HepG2 (cell line): ENCODE results near the gene ZBTB20. TPM values are rescaled to one million over a fixed set of nuclear protein-coding genes. Genes with fewer than 3 reads are reported as not detected.

ENCODE experiments used
- ATAC-seq: fragments of 200-7000 bp; cut with Tn5 transposase; 3 replicates; pipeline ENCODE4 v1.9.1; 2020; ENCODE audit warnings: mild to moderate bottlenecking, moderate library complexity
- BruUV-seq: library from RNA; stranded (reverse); fragments of 400-500 nt; replicated peaks from 2 replicates; lab custom pipeline; 2021; lab: Mats Ljungman, UMichigan
- CTCF ChIA-PET: fragments of 300-600 bp; formaldehyde crosslinking; extraction: SDS; loops from one replicate; lab custom pipeline; 2021; ENCODE audit warnings: low total read pairs, inconsistent platforms, low intra/inter-chr PET ratio; lab: Yijun Ruan, JAX
- POLR2A ChIA-PET: fragments of 350-600 bp; sonication (Branson Sonifier 250); formaldehyde crosslinking; loops from one replicate; lab custom pipeline; 2020; ENCODE audit warnings: antibody characterized with exemption, inconsistent platforms; lab: Yijun Ruan, JAX
- DNase-seq: peaks from one replicate; pipeline ENCODE4 v3.0.0-alpha.2; 2015; ENCODE audit warnings: low spot score
- FAIRE-seq: peaks from 3 replicates; lab custom pipeline; 2011; peaks lifted over from hg19 to GRCh38; lab: Jason Lieb, UNC
- H2AFZ ChIP-seq: one replicate; pipeline ENCODE4 v1.6.1; 2011; ENCODE audit warnings: low read length, inconsistent platforms
- H3K27ac ChIP-seq: fragments of 300-600 bp; 3 replicates; pipeline ENCODE4 v1.8.0; 2011; ENCODE audit warnings: mixed run types, mild to moderate bottlenecking, mixed read lengths, low read length, inconsistent platforms; ENCODE audit not compliant: insufficient read depth; ENCODE audit errors: extremely low read length
- H3K27me3 ChIP-seq, 2 experiments: fragments of 200-600 bp in 1 of 2; 2 replicates in 1 of 2; 3 replicates in 1 of 2; pipeline versions ENCODE4 v1.6.0 to v1.8.0; 2011; ENCODE audit warnings: low read length in 2 of 2, mild to moderate bottlenecking in 2 of 2, moderate library complexity in 2 of 2, inconsistent platforms in 1 of 2; ENCODE audit not compliant: insufficient read depth in 2 of 2, control insufficient read depth in 1 of 2
- H3K36me3 ChIP-seq, 2 experiments: fragments of 200-600 bp in 1 of 2; replicated peaks in 1 of 2; 2 replicates in 1 of 2; 3 replicates in 1 of 2; pipeline versions ENCODE4 v1.5.1 to v1.8.0; 2011; ENCODE audit warnings: low read length in 2 of 2, inconsistent platforms in 1 of 2; ENCODE audit not compliant: insufficient read depth in 2 of 2, control insufficient read depth in 1 of 2
- H3K4me1 ChIP-seq: 2 replicates; pipeline ENCODE4 v1.5.1; 2012; ENCODE audit warnings: low read length, inconsistent platforms; ENCODE audit not compliant: insufficient read depth
- H3K4me2 ChIP-seq: 2 replicates; pipeline ENCODE4 v1.6.0; 2011; ENCODE audit warnings: low read depth, low read length, inconsistent platforms
- H3K4me3 ChIP-seq, 3 experiments: fragments of 200-600 bp in 1 of 3; sonication (generic), shearing (Covaris generic) in 1 of 3; replicated peaks in 1 of 3; 2 replicates each; pipeline ENCODE4 v1.5.1; 2011 to 2016; ENCODE audit warnings: low read length in 3 of 3, inconsistent platforms in 2 of 3, low read depth in 2 of 3, mild to moderate bottlenecking in 2 of 3, control low read depth in 1 of 3, mixed read lengths in 1 of 3; ENCODE audit not compliant: insufficient read depth in 1 of 3
- H3K79me2 ChIP-seq: one replicate; pipeline ENCODE4 v1.6.1; 2011; ENCODE audit warnings: low read length, inconsistent platforms; ENCODE audit not compliant: insufficient read depth
- H3K9ac ChIP-seq: 2 replicates; pipeline ENCODE4 v1.6.0; 2011; ENCODE audit warnings: mild to moderate bottlenecking, low read depth, low read length, inconsistent platforms; ENCODE audit not compliant: insufficient read depth
- H3K9me3 ChIP-seq: 2 replicates; pipeline ENCODE4 v1.5.1; 2012; ENCODE audit warnings: mild to moderate bottlenecking, low read length
- H4K20me1 ChIP-seq: 2 replicates; pipeline ENCODE4 v1.6.0; 2011; ENCODE audit warnings: inconsistent platforms, mild to moderate bottlenecking, low read length, moderate library complexity; ENCODE audit not compliant: insufficient read depth
- CBX1 ChIP-seq: IDR thresholded peaks from one replicate; pipeline ENCODE4 v1.6.1; 2016; ENCODE audit warnings: antibody characterized with exemption, low read depth
- CHD4 ChIP-seq: fragments of 200-600 bp; sonication (generic); IDR thresholded peaks from 2 replicates; pipeline ENCODE4 v1.7.0; 2017; ENCODE audit warnings: mild to moderate bottlenecking, low read length, borderline replicate concordance
- FOXC1 ChIP-seq: sonication (generic); formaldehyde crosslinking; IDR thresholded peaks from 2 replicates; pipeline ENCODE4 v1.8.0; 2022; ENCODE audit warnings: mild to moderate bottlenecking, missing genetic modification reagents, borderline replicate concordance
- GABPA ChIP-seq, 2 experiments: IDR thresholded peaks; 2 replicates each; pipeline ENCODE4 v1.6.1; 2011 to 2016; ENCODE audit warnings: low read depth in 2 of 2, low read length in 1 of 2, missing biosample characterization in 1 of 2, missing genetic modification characterization in 1 of 2
- GTF2F1 ChIP-seq: fragments of 150-350 bp; IDR thresholded peaks from 2 replicates; pipeline ENCODE4 v1.6.1; 2014; ENCODE audit warnings: low read length
- HNRNPLL ChIP-seq: fragments of 200-400 bp; formaldehyde crosslinking; IDR thresholded peaks from 2 replicates; pipeline ENCODE4 v1.6.1; 2017; ENCODE audit warnings: mild to moderate bottlenecking, low read depth, low read length; ENCODE audit not compliant: poor library complexity, severe bottlenecking
- JDP2 ChIP-seq: sonication (generic); formaldehyde crosslinking; IDR thresholded peaks from 2 replicates; pipeline ENCODE4 v1.8.1; 2022; ENCODE audit warnings: missing genetic modification reagents, borderline replicate concordance
- JUND ChIP-seq: sonication (generic); formaldehyde crosslinking; IDR thresholded peaks from 2 replicates; pipeline ENCODE4 v1.8.0; 2022; ENCODE audit warnings: mild to moderate bottlenecking, missing genetic modification reagents
- PAX8 ChIP-seq: sonication (generic); formaldehyde crosslinking; IDR thresholded peaks from 2 replicates; pipeline ENCODE4 v1.8.0; 2022; ENCODE audit warnings: mild to moderate bottlenecking, missing genetic modification reagents, borderline replicate concordance
- REPIN1 ChIP-seq: sonication (generic); formaldehyde crosslinking; IDR thresholded peaks from 2 replicates; pipeline ENCODE4 v1.8.0; 2022; ENCODE audit warnings: missing genetic modification reagents, low read depth, mild to moderate bottlenecking, borderline replicate concordance
- RFXANK ChIP-seq: IDR thresholded peaks from 2 replicates; pipeline ENCODE4 v1.6.1; 2016
- SALL1 ChIP-seq: sonication (generic); formaldehyde crosslinking; IDR thresholded peaks from 2 replicates; pipeline ENCODE4 v1.8.0; 2022; ENCODE audit warnings: mild to moderate bottlenecking, missing genetic modification reagents
- SIN3B ChIP-seq: fragments of 150-350 bp; IDR thresholded peaks from 2 replicates; pipeline ENCODE4 v1.6.1; 2014; ENCODE audit warnings: low read length
- SP140L ChIP-seq: sonication (generic); formaldehyde crosslinking; IDR thresholded peaks from 2 replicates; pipeline ENCODE4 v1.4.0; 2020; ENCODE audit warnings: missing genetic modification reagents, borderline replicate concordance
- UBTF ChIP-seq: sonication (generic); formaldehyde crosslinking; IDR thresholded peaks from 2 replicates; pipeline ENCODE4 v1.4.0; 2020; ENCODE audit warnings: mild to moderate bottlenecking, missing genetic modification reagents
- ZFP36L1 ChIP-seq: sonication (generic); formaldehyde crosslinking; IDR thresholded peaks from 2 replicates; pipeline ENCODE4 v1.8.0; 2022; ENCODE audit warnings: mild to moderate bottlenecking, missing genetic modification reagents, moderate library complexity
- ZGPAT ChIP-seq: IDR thresholded peaks from 2 replicates; pipeline ENCODE4 v1.6.1; 2016; ENCODE audit warnings: mild to moderate bottlenecking
- ZNF207 ChIP-seq: fragments of 450-650 bp; IDR thresholded peaks from 2 replicates; pipeline ENCODE4 v1.6.1; 2016; ENCODE audit warnings: antibody characterized with exemption, borderline replicate concordance
- ZNF33A ChIP-seq: sonication (generic); formaldehyde crosslinking; IDR thresholded peaks from 2 replicates; pipeline ENCODE4 v1.5.1; 2020; ENCODE audit warnings: missing genetic modification reagents, mild to moderate bottlenecking, moderate library complexity, borderline replicate concordance
- ZNF607 ChIP-seq: sonication (generic); formaldehyde crosslinking; IDR thresholded peaks from 2 replicates; pipeline ENCODE4 v1.5.1; 2020; ENCODE audit warnings: missing genetic modification reagents, mild to moderate bottlenecking, borderline replicate concordance
- ZSCAN20 ChIP-seq: sonication (generic); formaldehyde crosslinking; IDR thresholded peaks from 2 replicates; pipeline ENCODE4 v1.4.0; 2020; ENCODE audit warnings: missing genetic modification reagents, mild to moderate bottlenecking, borderline replicate concordance
- WGBS: methylation state at CpG from one replicate; pipeline ENCODE4 v1.1.6; 2017; ENCODE audit warnings: low lambda C conversion rate; 5-methylcytosine and 5-hydroxymethylcytosine counted together
- in situ Hi-C: cut with HindIII; loops from 2 replicates; pipeline ENCODE4 v1.10.0; 2017; ENCODE audit warnings: low pct_unique_long_range_greater_than_20kb; ENCODE audit not compliant: extremely low pct_ligation_motif_present
- intact Hi-C: fragments of 100-400 bp; cut with micrococcal nuclease; formaldehyde crosslinking; loops from one replicate; pipeline ENCODE4 v1.10.0; 2022; ENCODE audit not compliant: unreplicated experiment
- polyA plus RNA-seq, 8 experiments: library from polyadenylated mRNA; depleted of rRNA in 3 of 8; stranded (reverse) in 7 of 8; unstranded in 1 of 8; fragments of >200 nt; fragmentation: Illumina TruSeq in 4 of 8; extraction: Trizol in 4 of 8; gene quantifications; 2 replicates each; pipeline versions ENCODE4 v1.2.1 to v1.2.3, GENCODE V29; 2011 to 2016; ENCODE audit warnings: low read depth in 4 of 8, missing spikeins in 1 of 8, mixed read lengths in 1 of 8; ENCODE audit not compliant: insufficient read depth in 1 of 8
- total RNA-seq, 5 experiments: library from RNA; depleted of rRNA; stranded (reverse); fragments of >200 nt; fragmentation: Illumina TruSeq; extraction: Trizol; gene quantifications; 2 replicates each; pipeline ENCODE4 v1.2.3, GENCODE V29; 2016; ENCODE audit warnings: low read depth in 1 of 5

The ZBTB20 gene
- total and polyA plus RNA-seq, 2 of the 13 experiments (the other 11 are each of a cell fraction or from before 2014, with no cell fraction given), result 1.9 to 8.8 TPM

- no peak for TF ChIP-seq CHD4
- TF ChIP-seq UBTF (CRISPR knock-in tag), result no peak
- no peak for TF ChIP-seq ZSCAN20 (CRISPR knock-in tag)
- no peak for TF ChIP-seq ZNF607
These were observed 817.3 kb downstream of the ZBTB20 start (continued) for GRCh38 chr3:114329823-114330222.

GRCh38 chr3:114328345-114328744 is 818.7 kb downstream of the ZBTB20 start:
- H3K4me3 ChIP-seq, result no peak overlapping the region
- no peak for FAIRE-seq
- ATAC-seq, result no peak
- H3K27me3 ChIP-seq, result no peaks in the 10 kb centered on the region
- no peak overlapping the region for H3K27ac ChIP-seq
- H3K36me3 ChIP-seq, result no peaks in the 10 kb centered on the region
- intact Hi-C loops, result no loop called here
- no peaks in the 10 kb centered on the region for H3K79me2 ChIP-seq
- no peak for DNase-seq
- H3K4me1 ChIP-seq, result peaks cover 31% of the 10 kb centered on the region
- no TSS peak for BruUV-seq
- 95% methylated on average over 3 of the region's 3 CpGs for WGBS
- in situ Hi-C loops, result no loop called here
- no peak overlapping the region for H3K9ac ChIP-seq
- no peaks in the 10 kb centered on the region for H3K9me3 ChIP-seq
- TF ChIP-seq GABPA (IDR thresholded peaks at IDR 0.05; ENCODE audit: low read depth, low read length) (no peak), GABPA (CRISPR knock-in tag; IDR thresholded peaks at IDR 0.05; ENCODE audit: low read depth) (no peak), JUND (CRISPR knock-in tag) (no peak), ZGPAT (CRISPR knock-in tag) (no peak), REPIN1 (CRISPR knock-in tag) (no peak), ZFP36L1 (CRISPR knock-in tag) (no peak), RFXANK (CRISPR knock-in tag) (no peak), ZNF207 (no peak), CBX1 (no peak), SALL1 (CRISPR knock-in tag) (no peak), GTF2F1 (no peak), HNRNPLL (no peak), PAX8 (CRISPR knock-in tag) (no peak), JDP2 (CRISPR knock-in tag) (no peak), SIN3B (no peak), ZNF33A (CRISPR knock-in tag) (no peak), FOXC1 (CRISPR knock-in tag) (no peak), SP140L (CRISPR knock-in tag) (no peak)
- no peaks in the 10 kb centered on the region for H4K20me1 ChIP-seq
- H3K4me2 ChIP-seq, result no peak overlapping the region
- H2AFZ ChIP-seq, result no peak overlapping the region
- ChIA-PET CTCF (no interaction called here), POLR2A (no interaction called here)
